22Rv1 (cell line): ENCODE results near the gene TMCO4.

ENCODE experiments used
- CTCF ChIP-seq: fragments of 450-650 bp; IDR thresholded peaks from 2 replicates; pipeline ENCODE4 v1.5.1; 2017; ENCODE audit warnings: mild to moderate bottlenecking
- ZFX ChIP-seq: fragments of 450-650 bp; IDR thresholded peaks from 2 replicates; pipeline ENCODE4 v1.6.1; 2017; ENCODE audit warnings: antibody characterized with exemption, borderline replicate concordance

GRCh38 chr1:19703280-19703679 is 96.4 kb downstream of the TMCO4 start:
- TF ChIP-seq ZFX (no peak), CTCF (no peak)
